ENCODE measurements around the gene GPN3.
A peak's percentile ranks its signal among the peaks of the same experiment; 100 is the strongest.
"Not testable (repeated sequence)": the region's sequence is repeated elsewhere in the genome, so short reads cannot be mapped to it uniquely, and the experiment has no call there.

Gene GPN3

DNA sequence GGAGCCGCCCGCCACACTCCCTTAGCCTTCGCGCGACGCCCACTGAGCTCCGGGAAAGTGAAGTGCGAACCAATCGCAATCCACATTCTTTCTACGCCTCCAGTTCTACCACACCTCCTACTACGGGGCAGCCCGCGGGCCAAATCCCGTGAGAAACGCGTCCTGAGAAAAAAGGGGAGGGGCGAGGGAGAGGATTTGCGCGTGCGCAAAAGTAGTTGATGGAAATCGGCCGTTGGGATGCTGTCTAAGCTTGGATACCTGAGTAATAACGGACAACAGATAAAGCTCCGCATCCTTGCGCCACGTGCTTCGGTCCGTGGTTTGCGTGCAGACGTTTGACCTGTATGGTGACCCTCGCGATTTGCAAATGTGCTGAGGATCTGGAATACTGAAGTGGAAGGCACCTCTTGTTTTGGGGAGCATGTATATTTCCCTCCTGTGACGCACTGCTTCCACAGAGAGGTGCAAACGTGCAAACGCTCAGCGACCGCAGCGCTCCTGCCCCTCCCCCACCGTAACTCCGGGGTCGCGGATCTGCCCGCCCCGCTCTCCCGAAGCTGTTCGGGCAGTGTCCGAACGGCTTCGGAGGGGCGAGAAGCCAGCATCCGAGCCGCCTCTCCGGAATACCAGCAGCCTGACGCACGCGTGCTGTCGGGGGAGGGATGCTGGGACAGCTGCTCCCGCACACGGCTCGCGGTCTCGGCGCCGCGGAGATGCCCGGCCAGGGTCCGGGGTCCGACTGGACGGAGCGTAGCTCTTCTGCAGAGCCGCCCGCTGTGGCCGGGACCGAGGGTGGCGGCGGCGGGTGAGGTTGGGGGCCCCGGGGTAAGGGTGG, at the start of gene GPN3, which contains the start of gene FAM216A:
GPN3 (minus strand) TSS at position 44 of the 835 bp plus-strand sequence. CDS start 54 bp downstream, outside the sequence.
FAM216A (plus strand) TSS at position 632 of the 835 bp plus-strand sequence; CDS start at position 663, 31 bp downstream.
- peak; percentile 93 to 95 for DNase-seq

DNA sequence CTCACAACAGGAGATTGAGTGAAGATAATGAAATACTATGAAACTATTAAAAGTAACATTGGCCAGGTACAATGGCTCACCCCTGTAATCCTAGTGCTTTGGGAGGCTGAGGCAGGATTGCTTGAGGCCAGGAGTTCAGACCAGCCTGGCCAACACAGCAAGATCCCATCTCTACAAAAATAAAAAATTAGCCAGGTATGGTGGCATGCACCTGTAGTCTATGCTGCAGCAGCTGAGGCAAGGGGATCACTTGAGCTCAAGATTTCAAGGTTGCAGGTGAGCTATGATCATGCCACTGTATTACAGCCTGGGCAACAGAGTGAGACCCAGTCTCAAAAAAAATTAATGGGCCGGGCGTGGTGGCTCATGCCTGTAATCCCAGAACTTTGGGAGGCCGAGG, 48.9 kb upstream of the GPN3 start:
- DNase-seq, result no peak

DNA sequence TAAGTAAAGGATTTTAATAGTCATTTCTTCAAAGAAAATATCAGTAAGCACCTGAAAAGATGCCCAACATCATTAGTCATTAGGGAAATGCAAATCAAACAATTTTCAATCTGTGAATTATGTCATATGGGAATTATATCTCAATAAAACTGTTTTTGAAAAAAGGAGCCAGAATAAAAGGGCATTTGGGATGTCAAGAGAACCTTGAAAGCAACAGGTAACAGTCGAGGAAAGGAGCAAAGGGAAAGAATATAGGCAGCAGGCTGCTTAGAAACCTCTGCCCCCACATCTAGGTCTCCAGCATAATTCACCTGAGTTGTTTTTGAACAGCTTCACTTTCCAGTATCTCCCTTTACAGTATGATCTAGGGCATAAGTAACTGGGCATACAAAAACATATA, 46.3 kb upstream of the GPN3 start:
- DNase-seq, result no peak

DNA sequence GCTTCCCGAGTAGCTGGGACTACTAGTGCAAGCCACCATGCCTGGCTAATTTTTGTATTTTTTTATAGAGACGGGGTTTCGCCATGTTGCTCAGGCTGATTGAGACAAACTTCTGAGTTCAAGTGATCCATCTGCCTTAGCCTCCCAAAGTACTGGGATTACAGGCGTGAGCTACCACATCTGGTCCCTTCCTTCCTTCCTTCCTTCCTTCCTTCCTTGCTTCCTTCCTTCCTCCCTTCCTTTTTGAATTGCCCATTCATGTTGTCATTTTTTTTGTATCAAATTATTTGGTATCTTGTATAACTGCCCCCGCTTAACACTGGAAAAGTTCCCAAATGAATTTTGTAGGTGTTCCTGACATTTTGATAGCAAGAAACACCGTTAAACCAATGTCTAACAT, 45.8 kb upstream of the GPN3 start:
- DNase-seq, result no peak

DNA sequence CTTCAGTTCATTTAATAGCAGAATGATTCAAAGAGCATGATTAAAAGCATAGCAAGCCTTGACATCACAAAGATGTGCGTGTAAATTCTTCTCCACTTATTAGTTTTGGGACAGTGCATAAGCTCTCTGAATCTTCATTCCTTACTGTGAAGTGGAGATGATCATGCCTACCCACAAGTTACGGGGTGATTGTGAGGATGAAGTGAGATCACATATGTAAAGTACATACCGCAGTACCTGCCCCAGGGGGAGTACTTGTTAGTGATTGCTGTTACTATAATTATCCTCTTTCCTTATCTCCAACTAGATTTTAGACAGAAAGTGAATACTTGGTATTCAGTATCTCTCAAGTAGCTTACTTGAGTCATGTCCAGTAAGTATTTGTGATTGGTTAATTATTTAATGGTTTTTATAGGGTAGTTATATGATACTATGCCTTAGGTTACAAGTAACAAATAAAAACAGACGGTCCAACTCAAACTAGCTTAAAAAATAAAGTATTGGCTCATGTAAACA, 40.1 kb upstream of the GPN3 start:
- no peak for DNase-seq

DNA sequence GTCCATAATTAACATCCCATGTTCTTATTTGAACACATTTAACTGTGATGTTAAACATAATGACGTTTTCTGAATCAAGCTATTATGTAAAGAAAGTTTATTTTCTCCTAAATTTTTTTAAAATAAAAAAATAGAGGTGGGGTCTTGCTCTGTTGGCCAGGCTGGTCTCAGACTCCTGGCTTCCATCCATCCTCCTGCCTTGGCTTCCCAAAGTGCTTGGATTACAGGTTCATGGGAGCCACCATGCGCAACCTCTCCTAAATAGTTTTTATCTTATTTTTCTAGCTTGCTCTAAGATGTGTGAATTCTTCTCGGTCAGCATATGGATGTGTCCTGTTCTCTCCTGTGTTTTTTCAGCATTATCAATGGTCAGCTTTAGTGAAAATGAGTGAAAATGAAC, 37.3 kb upstream of the GPN3 start:
- no peak for DNase-seq

DNA sequence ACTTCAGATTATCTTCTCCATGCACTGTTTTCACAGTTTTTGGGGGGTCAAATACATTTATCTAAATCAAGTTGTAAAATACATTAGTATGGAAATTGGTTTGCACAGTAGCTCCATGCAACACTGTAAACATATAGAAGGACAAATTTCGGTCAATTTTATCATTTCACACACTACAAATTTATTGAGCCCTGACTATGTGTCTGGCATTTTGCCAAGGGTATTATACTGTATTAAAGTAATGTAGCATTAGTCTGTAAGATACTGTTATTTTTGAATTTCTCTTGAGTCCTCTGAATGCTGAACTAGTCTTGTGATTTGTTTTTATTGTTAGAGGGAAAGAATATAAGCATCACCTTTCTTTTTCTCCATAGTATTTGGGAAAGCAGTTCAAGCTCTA, 35.4 kb upstream of the GPN3 start:
- no peak for DNase-seq

DNA sequence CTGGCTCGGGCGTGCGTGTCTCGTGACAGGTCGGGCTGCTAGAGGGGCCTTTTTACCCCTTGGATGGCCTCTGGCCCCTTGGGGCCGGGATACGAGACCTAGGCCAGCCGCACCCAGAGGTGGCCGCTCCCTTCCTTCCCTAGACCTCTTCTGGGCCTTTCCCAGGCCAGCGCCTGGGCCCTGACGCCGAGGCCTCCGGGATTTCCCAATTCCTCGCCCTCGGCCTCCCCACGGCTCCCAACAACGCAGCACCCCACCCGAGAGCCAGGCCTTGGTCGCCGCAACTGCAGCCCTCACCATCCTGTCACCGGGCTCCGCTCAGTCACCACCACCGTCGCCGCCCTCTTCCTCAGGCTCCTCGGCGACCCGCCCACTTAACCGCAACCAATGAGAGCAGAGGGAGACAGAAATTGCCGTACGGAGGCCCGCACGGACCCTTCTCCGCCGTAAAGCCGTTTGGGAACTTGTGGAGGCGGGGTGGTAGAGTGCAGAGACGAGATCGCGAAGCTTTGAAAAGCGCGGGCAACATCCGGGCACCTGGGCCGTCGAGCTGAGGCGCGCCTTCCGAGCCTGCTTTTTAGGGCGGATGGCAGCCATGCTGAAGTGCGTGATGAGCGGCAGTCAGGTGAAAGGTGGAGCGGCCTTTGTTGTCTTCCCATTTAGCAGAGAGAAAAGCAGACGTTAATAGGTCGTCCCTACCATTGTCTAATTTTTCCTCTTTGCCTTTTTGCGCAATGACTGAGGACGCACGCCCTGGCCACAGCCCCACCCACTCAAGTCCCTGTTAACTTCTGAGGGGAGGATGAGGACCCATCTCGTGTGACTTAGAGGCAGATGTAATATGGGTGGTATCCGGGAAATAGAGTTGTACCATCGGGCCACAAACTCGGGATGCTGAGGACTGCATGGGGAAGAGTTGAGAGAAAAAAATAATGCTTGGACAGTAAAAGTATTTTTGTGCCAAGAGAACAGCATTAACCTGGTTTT, 34.0 kb upstream of the GPN3 start, which contains the start of the genes RAD9B and VPS29:
RAD9B (plus strand) TSS at position 580 of the 987 bp plus-strand sequence; CDS start at position 587, 7 bp downstream.
VPS29 (minus strand) TSS at position 360 of the 987 bp plus-strand sequence; CDS start at position 300, 60 bp downstream.
- peak; percentile 98 for DNase-seq

DNA sequence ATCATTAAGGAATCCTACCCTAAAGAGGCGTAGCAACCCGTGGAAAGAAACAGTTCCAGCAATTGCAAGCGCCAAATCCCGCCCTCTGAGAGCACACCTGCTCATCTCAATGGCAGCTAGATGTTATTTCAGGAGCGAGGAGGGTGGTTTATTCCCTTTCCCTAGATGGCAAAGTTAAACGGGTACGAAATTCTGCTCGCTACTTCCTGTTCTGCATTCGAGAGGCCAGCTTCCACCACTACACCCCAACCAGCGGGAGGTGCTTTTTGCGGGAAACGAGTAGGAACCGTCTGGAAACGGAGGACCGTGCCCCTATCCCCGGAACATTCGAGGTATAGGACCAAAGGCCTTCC, 33.3 kb upstream of the GPN3 start:
- DNase-seq, result no peak

DNA sequence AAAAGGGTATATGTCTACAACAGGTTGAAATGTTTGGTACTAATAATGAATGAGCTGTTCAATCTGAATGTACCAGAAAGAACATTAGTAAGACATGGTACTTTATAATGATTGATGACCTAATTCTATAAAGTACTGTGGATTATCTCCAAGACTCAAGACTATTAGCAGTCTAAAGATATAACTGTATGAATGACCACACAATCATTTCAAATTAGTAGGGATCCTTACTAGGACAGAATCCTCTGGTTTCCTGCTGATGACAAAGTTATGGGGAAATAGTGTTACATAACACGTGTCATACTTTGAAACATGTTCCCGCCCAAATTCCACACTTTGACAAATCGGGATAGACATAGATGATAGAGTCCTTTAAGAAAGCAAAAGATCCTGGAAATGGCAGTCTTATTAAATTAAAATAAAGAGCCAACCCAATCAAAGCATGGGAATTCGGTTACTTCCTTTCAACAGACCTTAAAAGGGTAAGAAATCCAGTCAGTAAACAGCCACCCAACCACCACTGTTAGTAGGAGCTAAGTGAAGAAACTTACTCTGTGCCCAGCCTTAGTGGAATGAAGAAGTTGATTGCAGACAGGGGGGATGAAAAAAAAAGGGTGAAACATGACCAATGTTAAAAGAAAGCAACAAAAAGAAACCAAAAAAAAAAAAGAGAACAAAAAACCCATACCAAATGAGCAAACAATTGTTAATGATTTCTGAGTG, 31.1 kb upstream of the GPN3 start:
- DNase-seq, result no peak

DNA sequence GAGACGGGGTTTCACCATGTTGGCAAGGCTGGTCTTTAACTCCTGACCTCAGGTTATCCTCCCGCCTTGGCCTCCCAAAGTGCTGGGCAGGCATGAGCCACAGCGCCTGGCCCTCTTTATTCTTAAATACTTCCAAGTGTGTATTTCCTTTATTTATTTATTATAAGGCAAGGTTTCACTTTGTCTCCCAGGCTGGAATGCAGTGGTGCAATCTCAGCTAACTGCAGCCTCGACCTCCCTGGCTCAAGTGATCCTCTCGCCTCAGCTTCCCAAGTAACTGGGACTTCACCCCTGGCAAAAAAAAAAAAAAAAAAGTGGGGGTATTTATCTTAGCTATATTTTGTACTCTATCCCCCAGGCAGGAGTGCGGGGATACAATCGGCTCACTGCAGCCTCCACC, 7.4 kb upstream of the GPN3 start:
- DNase-seq, result no peak

DNA sequence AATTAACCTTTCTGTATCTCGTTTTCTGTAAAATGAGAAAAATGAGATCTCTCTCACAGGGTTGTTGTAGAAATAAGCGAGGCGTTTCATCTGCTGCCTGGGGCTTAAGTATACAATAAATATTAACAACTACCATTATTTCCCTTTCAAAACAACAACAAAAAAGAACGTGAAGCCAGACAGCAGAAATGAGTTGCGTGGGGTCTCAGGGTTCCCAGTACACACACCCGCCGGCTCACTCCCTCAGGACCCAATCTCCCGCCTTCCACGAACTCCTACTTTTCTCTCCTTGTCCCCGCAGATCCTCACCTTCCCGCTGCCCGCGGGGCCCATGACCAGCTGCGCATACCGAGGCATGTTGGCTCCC, 227 bp downstream of the GPN3 start:
- no peak for DNase-seq

DNA sequence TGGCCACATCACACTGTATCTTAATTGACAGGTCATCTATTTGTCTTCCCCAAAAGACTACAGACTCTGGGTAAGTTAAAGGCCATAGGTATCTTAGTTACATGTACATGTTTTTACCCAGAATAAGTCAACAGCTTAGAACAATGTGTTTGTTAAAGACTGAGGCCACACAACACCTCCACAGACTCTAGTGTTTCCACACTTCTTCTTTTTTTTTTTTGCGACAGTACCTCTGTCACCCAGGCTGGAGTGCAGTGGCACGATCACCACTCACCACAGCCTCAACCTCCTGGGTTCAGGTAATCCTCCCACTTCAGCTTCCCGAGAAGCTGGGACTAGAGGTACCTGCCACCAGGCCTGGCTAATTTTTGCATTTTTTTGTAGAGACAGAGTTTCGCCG, 1.3 kb downstream of the GPN3 start:
- DNase-seq, result no peak

DNA sequence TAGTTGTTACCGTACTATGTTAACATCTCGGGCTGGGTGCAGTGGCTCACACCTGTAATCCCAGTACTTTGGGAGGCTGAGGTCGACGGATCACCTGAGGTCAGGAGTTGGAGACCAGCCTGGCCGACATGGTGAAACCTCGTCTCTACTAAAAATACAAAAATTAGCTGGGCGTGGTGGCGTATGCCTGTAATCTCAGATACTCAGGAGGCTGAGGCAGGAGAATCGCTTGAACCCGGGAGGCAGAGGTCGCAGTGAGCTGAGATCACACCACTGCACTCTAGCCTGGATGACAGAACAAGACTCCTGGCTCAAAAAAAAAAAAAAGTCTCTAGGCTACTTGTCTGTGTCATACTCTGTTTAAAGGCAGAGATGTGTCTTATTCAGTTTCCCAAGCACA, 2.3 kb downstream of the GPN3 start:
- not testable (repeated sequence) for DNase-seq

DNA sequence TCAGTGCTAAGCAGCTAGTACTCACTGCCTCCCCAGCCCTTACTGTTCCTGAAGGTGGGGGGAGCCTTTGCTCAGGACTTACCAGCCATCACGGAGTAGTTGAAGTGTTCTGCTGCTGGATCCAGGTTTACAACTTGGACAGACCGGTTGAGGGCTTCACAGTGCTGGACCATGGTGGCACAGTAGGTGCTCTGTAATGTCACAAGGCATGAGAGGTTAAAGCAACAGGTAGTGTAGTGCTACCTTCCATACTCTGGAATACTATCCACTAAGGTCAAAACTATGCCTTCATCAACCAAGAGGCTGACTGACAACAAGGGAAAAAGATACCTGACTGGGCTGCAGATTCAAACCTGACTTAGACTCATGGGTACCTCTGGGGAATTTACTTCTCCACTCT, 3.0 kb downstream of the GPN3 start:
- DNase-seq, result no peak

DNA sequence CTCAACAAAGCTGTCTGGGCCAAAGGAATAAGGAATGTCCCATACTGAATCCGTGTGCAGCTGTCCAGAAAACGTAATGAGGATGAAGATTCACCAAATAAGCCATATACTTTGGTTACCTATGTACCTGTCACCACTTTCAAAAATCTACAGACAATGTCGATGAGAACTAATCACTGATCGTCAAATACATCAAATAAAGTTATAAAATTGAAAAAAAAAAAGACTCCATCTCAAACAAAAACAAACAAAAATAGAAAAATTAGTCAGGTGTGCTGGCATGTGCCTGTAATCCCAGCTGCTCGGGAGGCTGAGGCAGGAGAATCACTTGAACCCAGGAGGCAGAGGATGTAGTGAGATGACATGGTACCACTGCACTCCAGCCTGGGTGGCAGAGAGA, 6.9 kb downstream of the GPN3 start:
- DNase-seq, result not testable (repeated sequence)

DNA sequence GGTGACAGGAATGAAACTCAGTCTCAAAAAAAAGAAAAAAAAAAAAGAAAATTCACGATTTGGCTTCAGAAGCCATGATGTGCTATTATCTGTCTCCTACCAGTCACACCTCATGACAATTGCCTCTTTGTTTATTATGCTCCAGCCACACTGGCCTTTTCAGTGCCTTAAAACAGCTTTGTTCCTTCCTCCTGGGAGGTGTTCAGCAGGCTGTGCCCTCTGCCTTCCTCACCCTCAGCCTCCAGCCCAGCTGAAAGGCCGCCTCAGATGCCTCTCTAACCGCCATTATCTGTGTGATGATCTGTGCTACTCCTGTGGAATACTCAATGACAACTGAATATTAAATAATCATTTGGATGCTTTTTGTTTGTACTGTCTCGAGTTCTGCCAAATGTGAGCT, 9.3 kb downstream of the GPN3 start:
- DNase-seq, result no peak

DNA sequence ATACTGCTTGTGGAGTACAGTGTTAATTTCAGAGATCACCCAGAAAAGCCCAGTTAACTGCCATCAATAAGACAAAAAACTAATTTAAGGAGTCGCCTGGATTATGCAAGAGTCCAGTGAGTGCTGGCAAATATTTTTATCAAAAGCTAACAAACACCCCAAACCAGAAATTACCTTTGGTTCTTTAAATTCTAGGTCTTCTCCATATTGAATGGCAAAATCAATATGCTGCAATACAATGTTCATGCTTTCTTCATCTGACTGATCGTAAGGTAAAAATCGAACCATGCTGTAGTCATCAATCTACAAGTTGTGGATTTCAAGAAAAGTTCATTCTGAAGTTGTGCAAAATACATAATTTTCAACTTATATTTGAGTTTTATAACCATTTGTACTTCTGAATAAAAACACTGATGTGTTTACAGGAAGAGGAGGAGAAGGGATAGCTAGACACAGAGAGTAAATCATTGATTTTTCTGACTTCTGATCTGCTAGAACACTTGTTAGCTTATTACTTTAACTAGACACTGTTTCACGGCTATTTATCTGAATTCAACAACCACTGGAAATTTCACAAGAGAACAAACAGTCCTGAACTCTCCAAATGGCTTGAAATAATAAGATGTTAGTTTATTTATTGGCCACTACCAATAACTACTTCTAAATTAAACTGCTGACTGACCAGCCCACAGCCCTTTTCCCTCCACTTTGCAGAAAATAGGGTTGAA, 14.3 kb downstream of the GPN3 start:
- DNase-seq, result no peak

DNA sequence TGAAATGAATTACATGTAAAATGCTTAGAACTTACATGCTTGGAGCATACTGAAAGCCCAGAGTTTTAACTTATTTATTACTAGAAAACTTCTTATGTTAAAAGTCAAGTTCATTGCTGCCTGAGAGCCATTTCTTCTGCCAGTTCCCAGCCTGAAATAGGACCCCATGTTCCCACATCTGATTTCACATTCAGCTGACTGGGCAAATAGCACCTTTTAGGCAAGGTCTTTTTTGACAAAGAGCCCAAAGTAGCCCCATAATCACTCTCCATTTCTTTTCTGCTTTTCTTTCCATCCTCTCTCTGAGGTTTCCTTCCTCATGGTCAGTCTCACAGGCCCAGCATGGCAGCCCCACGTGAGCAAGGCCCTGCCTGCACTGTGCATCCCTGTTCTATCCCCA, 16.8 kb downstream of the GPN3 start:
- DNase-seq, result no peak

DNA sequence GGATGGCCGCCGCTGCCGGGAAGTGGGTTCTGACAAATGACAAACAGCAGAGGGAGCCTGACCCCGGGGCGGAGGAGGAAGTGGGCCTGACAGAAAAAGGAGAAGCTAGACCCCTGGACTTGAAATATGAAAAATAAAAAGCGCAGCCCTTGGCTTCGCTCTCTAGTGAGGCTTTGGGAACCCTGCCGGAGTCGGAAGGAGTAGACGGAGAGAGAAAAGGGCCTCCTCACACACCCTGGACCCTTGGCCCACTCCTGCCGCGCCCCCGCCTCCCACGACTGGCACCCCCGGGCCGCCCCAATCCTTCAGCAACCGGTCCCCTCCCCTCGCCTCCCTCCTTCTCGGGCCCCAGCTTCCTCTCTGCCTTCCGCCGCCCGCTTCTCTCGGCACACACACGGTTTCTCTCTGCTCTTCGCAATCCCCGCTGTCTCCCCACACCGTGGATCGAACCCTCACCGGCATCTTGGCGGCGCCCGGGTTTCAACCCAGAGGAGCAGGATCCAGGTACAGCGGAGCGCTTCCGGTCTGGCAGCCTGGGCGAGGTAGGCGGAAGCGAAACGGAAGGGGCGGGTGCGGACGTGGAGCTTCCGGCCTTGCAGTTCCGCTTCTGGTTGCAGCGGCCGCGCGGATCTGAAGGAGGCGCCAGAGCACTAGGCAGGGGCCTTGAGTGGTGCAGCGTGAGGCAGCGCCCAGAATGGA, 18.1 kb downstream of the GPN3 start, which contains the start of gene ARPC3:
ARPC3 (minus strand) TSS at position 539 of the 699 bp plus-strand sequence; CDS start at position 462, 77 bp downstream.
- DNase-seq, result peak; percentile 92 to 94

DNA sequence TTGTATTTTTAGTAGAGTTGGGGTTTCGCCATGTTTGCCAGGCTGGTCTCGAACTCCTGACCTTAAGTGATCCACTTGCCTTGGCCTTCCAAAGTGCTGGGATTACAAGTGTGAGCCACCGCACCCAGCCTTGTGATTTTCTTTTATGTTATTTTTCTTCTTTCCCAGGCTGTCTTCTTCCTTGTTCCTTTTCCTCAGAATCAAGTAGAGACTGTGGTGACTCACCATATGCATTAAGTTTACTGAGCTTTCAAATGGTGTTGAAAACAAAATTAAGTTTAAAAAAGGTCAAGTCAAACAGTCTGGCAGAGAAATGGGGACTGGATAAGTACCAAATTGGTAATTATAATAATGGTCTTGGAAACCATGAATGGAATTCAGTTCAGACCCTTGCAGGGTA, 23.6 kb downstream of the GPN3 start:
- no peak for DNase-seq
